OCI-LY3 (cell line): ENCODE data around the gene CNGA4.

Source experiments
- H2AFZ ChIP-seq: fragments of 200-600, 300-600 bp; shearing (Covaris generic); 2 replicates; pipeline ENCODE4 v1.6.0; 2014; ENCODE audit warnings: antibody characterized with exemption, low read depth, low read length
- H3K27ac ChIP-seq: fragments of 200-600, 300-600 bp; sonication (generic); 2 replicates; pipeline ENCODE4 v1.5.1; 2014; ENCODE audit warnings: mild to moderate bottlenecking, low read length, moderate library complexity, mixed read lengths
- H3K27me3 ChIP-seq: fragments of 200-600, 300-600 bp; sonication (generic); 2 replicates; pipeline ENCODE4 v1.6.1; 2014; ENCODE audit warnings: low read depth, low read length, mixed read lengths
- H3K36me3 ChIP-seq: fragments of 200-600, 300-600 bp; sonication (generic); replicated peaks from 2 replicates; pipeline ENCODE3; 2014; ENCODE audit warnings: low read depth, low read length, mixed read lengths
- H3K4me1 ChIP-seq: fragments of 300-600, 200-600 bp; sonication (generic); 2 replicates; pipeline ENCODE4 v1.6.1; 2014; ENCODE audit warnings: low read length, mixed read lengths
- H3K4me2 ChIP-seq: fragments of 200-600, 300-600 bp; sonication (generic); 2 replicates; pipeline ENCODE4 v1.6.1; 2014; ENCODE audit warnings: low read length, mixed read lengths
- H3K4me3 ChIP-seq: fragments of 300-600, 200-600 bp; sonication (generic); 2 replicates; pipeline ENCODE4 v1.5.1; 2014; ENCODE audit warnings: antibody characterized with exemption, mild to moderate bottlenecking, low read length, moderate library complexity
- H3K79me2 ChIP-seq: fragments of 300-600, 200-600 bp; shearing (Covaris generic); 2 replicates; pipeline ENCODE4 v1.6.1; 2014; ENCODE audit warnings: mild to moderate bottlenecking, low read length, mixed read lengths
- H3K9ac ChIP-seq: fragments of 300-600, 200-600 bp; shearing (Covaris generic); 2 replicates; pipeline ENCODE4 v1.6.0; 2014; ENCODE audit warnings: mild to moderate bottlenecking, low read length, moderate library complexity
- H3K9me3 ChIP-seq: fragments of 200-600, 300-600 bp; shearing (Covaris generic); 2 replicates; pipeline ENCODE4 v1.6.1; 2014; ENCODE audit warnings: low read length, mixed read lengths; ENCODE audit not compliant: insufficient read depth
- H4K20me1 ChIP-seq: fragments of 200-600, 300-600 bp; sonication (generic); 2 replicates; pipeline ENCODE4 v1.6.1; 2016; ENCODE audit warnings: low read length, mixed read lengths; ENCODE audit not compliant: insufficient read depth
- EZH2phosphoT487 ChIP-seq: fragments of 200-600 bp; shearing (Covaris generic); IDR thresholded peaks from 2 replicates; pipeline ENCODE4 v1.6.1; 2018; ENCODE audit warnings: antibody characterized with exemption, mixed run types, low read depth
- TF ChIP-seq, protein P1 (sequence below): fragments of 200-600, 300-600 bp; sonication (generic); IDR thresholded peaks from 2 replicates; pipeline ENCODE4 v1.5.1; 2014; ENCODE audit warnings: antibody characterized with exemption, low read length, low read depth

CNGA4 gene

DNA sequence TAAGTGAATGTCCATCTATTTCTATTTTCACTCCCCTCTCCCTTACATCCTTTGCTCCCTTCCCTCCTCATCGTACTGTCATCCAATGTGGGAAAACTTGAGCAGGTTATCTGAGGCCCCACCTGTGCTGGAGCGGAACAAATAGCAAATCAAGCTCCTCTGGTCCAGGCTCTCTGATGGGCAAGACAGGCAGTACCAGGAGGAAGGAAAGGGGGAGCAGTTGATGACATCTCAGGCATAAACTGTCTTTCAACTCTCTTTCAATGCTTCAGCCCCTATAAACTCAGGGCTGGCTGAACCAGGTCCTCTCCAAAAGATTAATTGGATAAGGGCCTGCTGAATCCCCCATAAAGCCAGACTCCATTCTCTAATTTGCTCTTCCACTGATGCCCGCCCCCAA, 19.3 kb downstream of the CNGA4 start:
- TF ChIP-seq, protein P1, sequence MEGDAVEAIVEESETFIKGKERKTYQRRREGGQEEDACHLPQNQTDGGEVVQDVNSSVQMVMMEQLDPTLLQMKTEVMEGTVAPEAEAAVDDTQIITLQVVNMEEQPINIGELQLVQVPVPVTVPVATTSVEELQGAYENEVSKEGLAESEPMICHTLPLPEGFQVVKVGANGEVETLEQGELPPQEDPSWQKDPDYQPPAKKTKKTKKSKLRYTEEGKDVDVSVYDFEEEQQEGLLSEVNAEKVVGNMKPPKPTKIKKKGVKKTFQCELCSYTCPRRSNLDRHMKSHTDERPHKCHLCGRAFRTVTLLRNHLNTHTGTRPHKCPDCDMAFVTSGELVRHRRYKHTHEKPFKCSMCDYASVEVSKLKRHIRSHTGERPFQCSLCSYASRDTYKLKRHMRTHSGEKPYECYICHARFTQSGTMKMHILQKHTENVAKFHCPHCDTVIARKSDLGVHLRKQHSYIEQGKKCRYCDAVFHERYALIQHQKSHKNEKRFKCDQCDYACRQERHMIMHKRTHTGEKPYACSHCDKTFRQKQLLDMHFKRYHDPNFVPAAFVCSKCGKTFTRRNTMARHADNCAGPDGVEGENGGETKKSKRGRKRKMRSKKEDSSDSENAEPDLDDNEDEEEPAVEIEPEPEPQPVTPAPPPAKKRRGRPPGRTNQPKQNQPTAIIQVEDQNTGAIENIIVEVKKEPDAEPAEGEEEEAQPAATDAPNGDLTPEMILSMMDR = no peak
- TF ChIP-seq EZH2phosphoT487 = no peak
- Histone ChIP-seq H4K20me1 (no peaks in the 10 kb centered on the region), H3K4me3 (no peak overlapping the region), H3K9ac (no peak overlapping the region), H2AFZ (no peak overlapping the region), H3K4me1 (no peaks in the 10 kb centered on the region), H3K9me3 (no peaks in the 10 kb centered on the region), H3K79me2 (no peaks in the 10 kb centered on the region), H3K36me3 (no peaks in the 10 kb centered on the region), H3K4me2 (no peak overlapping the region), H3K27me3 (peaks cover 29% of the 10 kb centered on the region), H3K27ac (no peak overlapping the region)

DNA sequence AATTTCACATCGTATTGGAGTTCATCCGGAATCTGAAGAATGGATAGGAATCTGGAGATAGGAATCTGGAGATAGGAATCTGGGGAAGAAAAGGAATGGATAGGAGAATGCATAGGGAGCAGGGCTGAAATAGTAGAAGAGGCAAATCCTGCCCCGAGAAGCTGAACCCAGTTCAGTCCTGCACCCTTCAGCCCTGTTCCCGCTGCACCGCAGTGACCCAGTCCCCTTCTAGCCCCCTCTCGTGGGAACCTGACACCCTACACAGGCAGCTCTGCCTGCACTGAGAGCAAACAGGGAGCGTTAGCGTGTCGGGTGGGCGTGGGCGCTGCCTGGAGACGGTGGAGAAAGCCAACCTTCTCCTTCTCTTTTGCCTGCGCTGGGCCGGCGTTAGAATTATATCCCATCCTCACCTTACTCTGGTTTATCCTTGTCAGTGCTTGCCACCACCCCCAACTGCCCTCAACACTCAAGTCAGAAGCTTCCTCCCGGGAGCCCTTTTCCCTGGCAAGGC, 19.7 kb downstream of the CNGA4 start:
- no peak overlapping the region for H3K4me2 ChIP-seq
- H3K27ac ChIP-seq = no peak overlapping the region
- H3K9me3 ChIP-seq = no peaks in the 10 kb centered on the region
- H3K27me3 ChIP-seq = peaks cover 30% of the 10 kb centered on the region
- H3K79me2 ChIP-seq = no peaks in the 10 kb centered on the region
- H4K20me1 ChIP-seq = no peaks in the 10 kb centered on the region
- no peak overlapping the region for H2AFZ ChIP-seq
- no peaks in the 10 kb centered on the region for H3K36me3 ChIP-seq
- H3K9ac ChIP-seq = no peak overlapping the region
- TF ChIP-seq EZH2phosphoT487 = no peak
- TF ChIP-seq, protein P1 = no peak
- H3K4me3 ChIP-seq = no peak overlapping the region
- H3K4me1 ChIP-seq = no peaks in the 10 kb centered on the region

DNA sequence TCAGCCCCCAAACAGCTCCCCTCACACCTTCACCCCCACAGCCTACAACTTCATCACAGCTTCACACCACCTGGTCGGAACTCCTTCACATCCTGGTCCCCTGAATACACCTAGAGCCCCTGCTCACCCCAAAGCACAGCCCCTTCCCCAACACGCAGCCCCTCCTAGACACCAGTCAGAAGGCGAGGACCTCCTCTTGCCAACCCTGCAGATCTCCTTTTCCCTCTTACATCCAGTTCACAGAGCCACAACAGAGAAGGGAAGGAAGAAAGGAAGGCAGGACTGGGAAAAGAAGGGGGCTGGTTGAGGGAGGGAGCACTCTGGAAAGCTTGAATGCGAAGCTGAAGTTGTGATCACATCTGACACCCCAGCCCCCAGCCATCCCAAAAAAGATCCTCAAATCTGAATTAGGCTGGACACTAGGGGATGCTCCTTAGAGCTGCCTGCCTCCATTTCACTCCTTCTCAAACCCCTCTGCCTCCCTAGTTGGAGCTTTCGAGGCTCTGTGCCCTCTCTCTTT, 21.4 kb downstream of the CNGA4 start:
- H4K20me1 ChIP-seq = no peaks in the 10 kb centered on the region
- H2AFZ ChIP-seq = no peak overlapping the region
- no peak overlapping the region for H3K4me2 ChIP-seq
- no peak for TF ChIP-seq EZH2phosphoT487
- TF ChIP-seq, protein P1 = no peak
- H3K9ac ChIP-seq = no peak overlapping the region
- H3K27me3 ChIP-seq = peaks cover 46% of the 10 kb centered on the region
- H3K9me3 ChIP-seq = no peaks in the 10 kb centered on the region
- H3K79me2 ChIP-seq = no peaks in the 10 kb centered on the region
- no peak overlapping the region for H3K4me3 ChIP-seq
- no peaks in the 10 kb centered on the region for H3K4me1 ChIP-seq
- H3K27ac ChIP-seq = no peak overlapping the region
- no peaks in the 10 kb centered on the region for H3K36me3 ChIP-seq

DNA sequence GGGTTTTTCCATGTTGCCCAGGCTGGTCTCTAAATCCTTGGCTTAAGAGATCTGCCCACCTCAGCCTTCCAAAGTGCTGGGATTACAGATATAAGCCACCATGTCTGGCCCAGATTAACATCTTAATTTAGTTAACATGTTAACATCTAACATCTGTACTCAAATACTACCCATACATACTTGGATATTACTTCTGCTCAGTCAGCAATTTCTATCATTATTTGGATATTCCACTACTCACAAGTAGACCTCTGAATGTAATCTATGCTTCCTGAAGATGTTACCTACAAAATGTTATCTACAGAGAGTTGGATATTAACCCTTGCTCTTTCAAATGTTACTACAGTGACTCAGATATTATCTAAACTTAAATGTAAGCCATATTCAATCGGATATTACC, 24.8 kb downstream of the CNGA4 start:
- no peak overlapping the region for H3K9ac ChIP-seq
- H3K9me3 ChIP-seq = no peaks in the 10 kb centered on the region
- H3K27me3 ChIP-seq = peaks cover 34% of the 10 kb centered on the region
- no peaks in the 10 kb centered on the region for H3K36me3 ChIP-seq
- no peak overlapping the region for H2AFZ ChIP-seq
- H3K27ac ChIP-seq = no peak overlapping the region
- no peaks in the 10 kb centered on the region for H3K4me1 ChIP-seq
- H3K4me2 ChIP-seq = no peak overlapping the region
- H4K20me1 ChIP-seq = no peaks in the 10 kb centered on the region
- TF ChIP-seq, protein P1 = no peak
- no peak for TF ChIP-seq EZH2phosphoT487
- no peak overlapping the region for H3K4me3 ChIP-seq
- H3K79me2 ChIP-seq = no peaks in the 10 kb centered on the region
